H9 (cell line): ENCODE data around the gene CST4. TPM values are rescaled to one million over a fixed set of nuclear protein-coding genes. Genes with fewer than 3 reads are reported as not detected.

ENCODE experiments used
- DNase-seq: peaks from one replicate; pipeline ENCODE4 v3.0.0-alpha.2; 2017
- H2AFZ ChIP-seq: one replicate; pipeline ENCODE4 v1.6.1; 2013; ENCODE audit warnings: mild to moderate bottlenecking, low read length, control low read depth, moderate library complexity
- H2AK5ac ChIP-seq: 2 replicates; pipeline ENCODE4 v1.6.1; 2013; ENCODE audit warnings: low read length, control low read depth, mixed read lengths; ENCODE audit not compliant: insufficient read length
- H2BK120ac ChIP-seq: one replicate; pipeline ENCODE4 v1.6.1; 2013; ENCODE audit warnings: low read depth, mild to moderate bottlenecking, low read length, control low read depth, inconsistent platforms; ENCODE audit not compliant: poor library complexity, severe bottlenecking
- H2BK12ac ChIP-seq: 2 replicates; pipeline ENCODE4 v1.6.1; 2013; ENCODE audit warnings: low read length, control low read depth, mixed read lengths, low read depth; ENCODE audit not compliant: insufficient read length
- H2BK15ac ChIP-seq: 2 replicates; pipeline ENCODE4 v1.6.1; 2013; ENCODE audit warnings: low read depth, low read length, control low read depth
- H2BK20ac ChIP-seq: one replicate; pipeline ENCODE4 v1.6.1; 2013; ENCODE audit warnings: low read depth, mild to moderate bottlenecking, low read length, control low read depth, inconsistent platforms; ENCODE audit not compliant: poor library complexity, severe bottlenecking
- H2BK5ac ChIP-seq: 2 replicates; pipeline ENCODE4 v1.6.1; 2013; ENCODE audit warnings: low read length, control low read depth, mixed read lengths; ENCODE audit not compliant: insufficient read length
- H3K14ac ChIP-seq: 2 replicates; pipeline ENCODE4 v1.6.1; 2013; ENCODE audit warnings: low read length, control low read depth; ENCODE audit not compliant: insufficient read depth
- H3K18ac ChIP-seq: 2 replicates; pipeline ENCODE4 v1.6.1; 2013; ENCODE audit warnings: low read depth, mild to moderate bottlenecking, mixed read lengths, low read length, control low read depth; ENCODE audit not compliant: insufficient read length
- H3K23ac ChIP-seq: 2 replicates; pipeline ENCODE4 v1.6.1; 2013; ENCODE audit warnings: low read length, control low read depth, mixed read lengths, low read depth; ENCODE audit not compliant: insufficient read length
- H3K23me2 ChIP-seq: 2 replicates; pipeline ENCODE4 v1.6.1; 2013; ENCODE audit warnings: low read depth, mild to moderate bottlenecking, mixed read lengths, low read length, control low read depth; ENCODE audit not compliant: insufficient read length, poor library complexity, severe bottlenecking
- H3K27ac ChIP-seq: 2 replicates; pipeline ENCODE4 v1.5.1; 2013; ENCODE audit warnings: low read length, control low read depth, mixed read lengths, low read depth; ENCODE audit not compliant: insufficient read length
- H3K27me3 ChIP-seq: 2 replicates; pipeline ENCODE4 v1.6.1; 2013; ENCODE audit warnings: low read length, control low read depth, inconsistent platforms; ENCODE audit not compliant: insufficient read depth
- H3K4ac ChIP-seq: 2 replicates; pipeline ENCODE4 v1.6.1; 2013; ENCODE audit warnings: low read depth, mild to moderate bottlenecking, control low read depth, inconsistent platforms, low read length, moderate library complexity
- H3K4me1 ChIP-seq: 2 replicates; pipeline ENCODE4 v1.6.1; 2013; ENCODE audit warnings: low read length, control low read depth, inconsistent platforms; ENCODE audit not compliant: insufficient read depth
- H3K4me2 ChIP-seq: 2 replicates; pipeline ENCODE4 v1.6.1; 2013; ENCODE audit warnings: low read length, control low read depth, mixed read lengths; ENCODE audit not compliant: insufficient read length, insufficient read depth
- H3K56ac ChIP-seq: 2 replicates; pipeline ENCODE4 v1.6.1; 2013; ENCODE audit warnings: low read depth, mild to moderate bottlenecking, mixed read lengths, low read length, control low read depth; ENCODE audit not compliant: insufficient read length
- H3K79me1 ChIP-seq: 2 replicates; pipeline ENCODE4 v1.6.1; 2013; ENCODE audit warnings: low read depth, mild to moderate bottlenecking, moderate library complexity, low read length, control low read depth, inconsistent platforms; ENCODE audit not compliant: insufficient read depth, poor library complexity, severe bottlenecking
- H3K79me2 ChIP-seq: 2 replicates; pipeline ENCODE4 v1.6.1; 2013; ENCODE audit warnings: low read length, control low read depth, inconsistent platforms; ENCODE audit not compliant: insufficient read depth
- H3K9ac ChIP-seq: 2 replicates; pipeline ENCODE4 v1.6.1; 2013; ENCODE audit warnings: low read length, control low read depth, mixed read lengths; ENCODE audit not compliant: insufficient read length; ENCODE audit errors: extremely low read depth
- H3K9me3 ChIP-seq: one replicate; pipeline ENCODE4 v1.6.1; 2013; ENCODE audit warnings: low read depth, low read length, inconsistent platforms; ENCODE audit not compliant: control insufficient read depth
- H3T11ph ChIP-seq: one replicate; pipeline ENCODE4 v1.6.1; 2013; ENCODE audit warnings: mild to moderate bottlenecking, low read length, control low read depth, inconsistent platforms
- H4K20me1 ChIP-seq: one replicate; pipeline ENCODE4 v1.6.1; 2013; ENCODE audit not compliant: control insufficient read depth, insufficient read length, insufficient read depth
- H4K5ac ChIP-seq: 2 replicates; pipeline ENCODE4 v1.6.1; 2013; ENCODE audit warnings: low read depth, mild to moderate bottlenecking, mixed read lengths, low read length, control low read depth; ENCODE audit not compliant: insufficient read length
- H4K8ac ChIP-seq: replicated peaks from 2 replicates; pipeline ENCODE4 v1.6.1; 2013; ENCODE audit warnings: low read length, control low read depth, mixed read lengths, low read depth; ENCODE audit not compliant: insufficient read length
- H4K91ac ChIP-seq: 2 replicates; pipeline ENCODE4 v1.6.1; 2013; ENCODE audit warnings: low read depth, mild to moderate bottlenecking, moderate library complexity, mixed read lengths, low read length, control low read depth; ENCODE audit not compliant: insufficient read length
- H3K27ac Mint-ChIP-seq, 3 experiments: 2 replicates in 2 of 3; 3 replicates in 1 of 3; pipeline ENCODE4 v1.8.0; 2020 to 2021; ENCODE audit warnings: mixed read lengths in 3 of 3, mild to moderate bottlenecking in 1 of 3, moderate library complexity in 1 of 3
- H3K27me3 Mint-ChIP-seq: 2 replicates; pipeline ENCODE4 v1.8.0; 2021; ENCODE audit warnings: low read depth, mild to moderate bottlenecking, moderate library complexity, mixed read lengths
- H3K36me3 Mint-ChIP-seq, 3 experiments: 2 replicates in 2 of 3; 3 replicates in 1 of 3; pipeline ENCODE4 v1.8.0; 2020 to 2021; ENCODE audit warnings: low read depth in 3 of 3, mixed read lengths in 3 of 3; ENCODE audit not compliant: insufficient read depth in 1 of 3
- H3K4me1 Mint-ChIP-seq, 2 experiments: 2 replicates each; pipeline ENCODE4 v1.8.0; 2020; ENCODE audit warnings: mixed read lengths in 2 of 2
- H3K4me3 Mint-ChIP-seq, 2 experiments: 2 replicates in 1 of 2; 3 replicates in 1 of 2; pipeline ENCODE4 v1.8.0; 2020 to 2021; ENCODE audit warnings: mild to moderate bottlenecking in 2 of 2, mixed read lengths in 2 of 2, moderate library complexity in 1 of 2
- H3K9me3 Mint-ChIP-seq, 2 experiments: 2 replicates in 1 of 2; 3 replicates in 1 of 2; pipeline ENCODE4 v1.8.0; 2020; ENCODE audit warnings: mild to moderate bottlenecking in 2 of 2, mixed read lengths in 2 of 2, moderate library complexity in 1 of 2
- CTCF ChIP-seq: fragments of 200-600 bp; sonication (generic); conservative IDR thresholded peaks from 3 replicates; pipeline ENCODE4 v1.8.0; 2021; ENCODE audit warnings: antibody characterized with exemption, mild to moderate bottlenecking
- WGBS: extraction: QIAGEN DNeasy Blood & Tissue Kit; methylation state at CpG from one replicate; pipeline ENCODE4 v1.1.7; 2013; ENCODE audit warnings: missing lambda C conversion rate, low lambda C conversion rate, mixed read lengths; ENCODE audit not compliant: insufficient read length; ENCODE audit errors: extremely low coverage; 5-methylcytosine and 5-hydroxymethylcytosine counted together
- total RNA-seq: library from RNA; stranded (reverse); gene quantifications from 2 replicates; pipeline ENCODE4 v1.2.1, GENCODE V29; 2021

Gene CST4
- total RNA-seq, 1 experiment from 2014 or later = not detected

GRCh38 chr20:23684261-23684660 lies 4.6 kb downstream of the CST4 start:
- H3K79me1 ChIP-seq = no peaks in the 10 kb centered on the region
- Mint-ChIP-seq H3K4me1 (peaks cover 3 to 9% of the 10 kb centered on the region in 2 experiments), H3K36me3 (no peaks in the 10 kb centered on the region; a peak in 1 of 7 replicates), H3K4me3 (no peak overlapping the region), H3K27ac (no peak overlapping the region), H3K9me3 (no peaks in the 10 kb centered on the region), H3K27me3 (peaks cover 6% of the 10 kb centered on the region)
- H3K4me2 ChIP-seq = no peak overlapping the region
- H4K8ac ChIP-seq = no peak overlapping the region
- H3K27me3 ChIP-seq = no peaks in the 10 kb centered on the region
- WGBS = no CpG with 5 or more reads among the region's 6 CpGs
- H3T11ph ChIP-seq = no peak overlapping the region
- no peak overlapping the region for H3K4ac ChIP-seq
- no peak overlapping the region for H2AK5ac ChIP-seq
- H2BK15ac ChIP-seq = no peak overlapping the region
- H3K23me2 ChIP-seq = no peaks in the 10 kb centered on the region
- no peaks in the 10 kb centered on the region for H4K20me1 ChIP-seq
- H3K18ac ChIP-seq = no peak overlapping the region
- no peaks in the 10 kb centered on the region for H3K9me3 ChIP-seq
- no peak overlapping the region for H2AFZ ChIP-seq
- no peaks in the 10 kb centered on the region for H3K4me1 ChIP-seq
- no peak overlapping the region for H3K27ac ChIP-seq
- no peak overlapping the region for H4K5ac ChIP-seq
- H2BK20ac ChIP-seq = no peak overlapping the region
- no peak overlapping the region for H3K23ac ChIP-seq
- no peak overlapping the region for H2BK5ac ChIP-seq
- H2BK120ac ChIP-seq = no peak overlapping the region
- H3K14ac ChIP-seq = no peak overlapping the region
- TF ChIP-seq CTCF = no peak
- no peak overlapping the region for H3K56ac ChIP-seq
- no peak overlapping the region for H4K91ac ChIP-seq
- no peak overlapping the region for H3K9ac ChIP-seq
- H3K79me2 ChIP-seq = no peaks in the 10 kb centered on the region
- H2BK12ac ChIP-seq = no peak overlapping the region
- DNase-seq = peak; percentile 12
